Stimulated activated CD8-positive, alpha-beta memory T cell treated with anti-CD3 and anti-CD28 coated beads, Interleukin-4, amount 100 ng/mL, for 4 hours (primary cell): Measurements from ENCODE around the gene RNF144A.
"Not testable (repeated sequence)": the region's sequence is repeated elsewhere in the genome, so short reads cannot be mapped to it uniquely, and the experiment has no call there.

Experiments
- DNase-seq, 2 donors: peaks; one replicate each; pipeline ENCODE4 v3.0.0-alpha.2; 2020; ENCODE audit warnings: low read depth in 2 of 2, low spot score in 1 of 2

The RNF144A gene

GRCh38 chr2:6928452-6928851 is 11.2 kb downstream of the RNF144A start:
- no peak for DNase-seq

- no peak for DNase-seq
These were observed 12.1 kb downstream of the RNF144A start for GRCh38 chr2:6929196-6929819.

GRCh38 chr2:6930923-6931647 is 13.9 kb downstream of the RNF144A start:
- no peak for DNase-seq

- DNase-seq: no peak
These were observed 14.5 kb downstream of the RNF144A start for GRCh38 chr2:6931753-6932152.

GRCh38 chr2:6932206-6932605 is 15.0 kb downstream of the RNF144A start:
- no peak for DNase-seq

GRCh38 chr2:6932828-6933227 is 15.6 kb downstream of the RNF144A start:
- no peak for DNase-seq

- no peak for DNase-seq
These were observed 16.7 kb downstream of the RNF144A start for GRCh38 chr2:6933911-6934310.

- DNase-seq: no peak
These were observed 17.1 kb downstream of the RNF144A start for GRCh38 chr2:6934345-6934744.

- DNase-seq: no peak
These were observed 17.8 kb downstream of the RNF144A start for GRCh38 chr2:6934758-6935651.

GRCh38 chr2:6935652-6936020 is 18.4 kb downstream of the RNF144A start:
- not testable (repeated sequence) for DNase-seq

- no peak for DNase-seq
These were observed 19.9 kb downstream of the RNF144A start for GRCh38 chr2:6937157-6937556.

GRCh38 chr2:6937582-6937981 is 20.4 kb downstream of the RNF144A start:
- no peak for DNase-seq

- DNase-seq: no peak
These were observed 21.9 kb downstream of the RNF144A start for GRCh38 chr2:6939071-6939470.

GRCh38 chr2:6940820-6941219 is 23.6 kb downstream of the RNF144A start:
- DNase-seq: no peak

- DNase-seq: no peak
These were observed 24.3 kb downstream of the RNF144A start for GRCh38 chr2:6941299-6942046.

- no peak for DNase-seq
These were observed 25.6 kb downstream of the RNF144A start for GRCh38 chr2:6942848-6943247.

- no peak for DNase-seq
These were observed 26.3 kb downstream of the RNF144A start for GRCh38 chr2:6943523-6943922.

- DNase-seq: no peak
These were observed 26.8 kb downstream of the RNF144A start for GRCh38 chr2:6943971-6944370.

- no peak for DNase-seq
These were observed 27.3 kb downstream of the RNF144A start for GRCh38 chr2:6944555-6944954.

- no peak for DNase-seq
These were observed 28.0 kb downstream of the RNF144A start for GRCh38 chr2:6945087-6945813.

- DNase-seq: no peak
These were observed 28.6 kb downstream of the RNF144A start for GRCh38 chr2:6945821-6946220.
